ENCODE measurements around the gene PRR14L. TPM values are rescaled to one million over a fixed set of nuclear protein-coding genes. Genes with fewer than 3 reads are reported as not detected.

PRR14L gene
- 37.8 TPM for total RNA-seq

DNA sequence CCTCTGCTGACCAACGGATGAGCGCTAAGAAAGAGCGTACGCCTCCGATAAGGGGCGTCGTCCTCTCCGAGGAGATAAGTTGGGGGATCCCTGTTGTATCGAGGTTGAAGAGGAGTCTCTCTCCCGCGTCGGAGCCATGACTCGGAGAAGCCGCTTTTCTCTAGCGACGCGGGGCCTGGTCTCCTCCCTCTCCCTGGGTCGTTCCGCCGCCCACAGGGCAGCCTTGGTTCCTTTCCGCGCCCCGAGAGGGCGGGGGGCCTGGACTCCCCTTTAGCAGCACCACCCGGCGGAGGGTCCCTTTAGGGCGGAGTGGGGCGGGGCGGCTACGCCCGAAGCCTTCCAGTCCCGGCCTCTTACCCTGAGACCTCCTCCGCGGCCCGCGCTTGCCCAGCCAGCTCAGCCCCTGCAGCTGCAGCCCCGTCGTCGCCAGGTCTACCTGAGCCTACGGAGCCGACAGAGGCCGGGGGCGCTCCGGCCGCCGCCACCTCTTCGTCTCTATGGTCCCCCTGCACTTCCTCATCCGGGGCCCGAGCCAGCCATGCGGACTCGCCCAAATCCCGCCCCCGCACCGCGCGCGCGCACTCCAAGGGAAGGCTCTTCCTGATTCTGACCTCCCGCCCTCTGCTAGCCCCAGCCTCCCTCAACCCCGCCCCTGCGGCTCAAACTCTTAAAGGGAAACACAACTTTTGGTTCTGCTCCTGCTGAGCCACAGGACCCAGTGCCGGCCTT is at the start of gene PRR14L:
Gene PRR14L (minus strand): TSS at position 497 of the 729 bp plus-strand sequence. CDS start 11,272 bp downstream, outside the sequence.

DNA sequence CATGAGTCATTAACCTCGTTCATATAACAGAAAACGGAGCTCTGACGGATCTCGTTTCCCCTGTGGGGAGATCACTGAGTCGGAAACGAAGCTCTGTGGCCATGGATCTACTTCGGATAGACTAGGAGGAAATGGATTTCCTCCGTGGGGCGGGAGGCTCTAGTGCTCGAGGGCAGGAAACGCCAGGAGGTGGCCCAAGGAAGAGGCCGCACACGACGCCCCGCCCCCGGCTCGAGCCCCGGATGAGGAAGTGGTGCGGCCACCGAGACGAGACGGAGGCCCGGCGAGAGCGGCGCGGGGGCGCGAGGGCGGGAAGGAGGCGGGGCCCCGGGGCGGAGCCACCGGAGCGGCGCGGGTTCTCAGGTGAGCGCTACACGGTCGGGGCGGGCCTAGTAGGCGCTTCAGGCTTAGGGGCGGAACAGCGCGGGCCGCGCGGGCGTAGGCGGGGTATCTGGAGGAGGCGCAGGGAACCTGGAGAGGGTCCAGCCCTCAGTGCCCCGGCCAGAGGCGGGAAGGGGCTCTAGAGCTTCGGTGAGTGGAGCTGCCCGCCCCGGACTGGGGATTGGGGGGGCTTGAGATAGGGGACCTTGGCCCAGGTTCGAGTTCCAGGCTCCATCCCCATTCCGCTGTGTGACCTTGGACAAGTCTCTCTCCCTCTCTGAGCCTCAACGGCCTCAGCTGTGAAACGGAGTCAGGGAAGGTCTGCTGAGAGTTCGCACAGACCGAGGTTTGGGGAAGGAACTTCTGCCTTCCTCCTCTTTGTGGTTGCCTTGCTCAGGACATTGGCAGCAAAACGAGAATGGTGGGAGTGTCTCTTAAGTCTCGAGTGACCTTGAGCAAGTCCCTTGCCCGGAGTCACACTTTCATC is 3.9 kb upstream of the PRR14L start, which contains the start of gene DEPDC5:
Gene DEPDC5 (plus strand): TSS at position 386 of the 868 bp plus-strand sequence. CDS start 903 bp downstream, outside the sequence.

DNA sequence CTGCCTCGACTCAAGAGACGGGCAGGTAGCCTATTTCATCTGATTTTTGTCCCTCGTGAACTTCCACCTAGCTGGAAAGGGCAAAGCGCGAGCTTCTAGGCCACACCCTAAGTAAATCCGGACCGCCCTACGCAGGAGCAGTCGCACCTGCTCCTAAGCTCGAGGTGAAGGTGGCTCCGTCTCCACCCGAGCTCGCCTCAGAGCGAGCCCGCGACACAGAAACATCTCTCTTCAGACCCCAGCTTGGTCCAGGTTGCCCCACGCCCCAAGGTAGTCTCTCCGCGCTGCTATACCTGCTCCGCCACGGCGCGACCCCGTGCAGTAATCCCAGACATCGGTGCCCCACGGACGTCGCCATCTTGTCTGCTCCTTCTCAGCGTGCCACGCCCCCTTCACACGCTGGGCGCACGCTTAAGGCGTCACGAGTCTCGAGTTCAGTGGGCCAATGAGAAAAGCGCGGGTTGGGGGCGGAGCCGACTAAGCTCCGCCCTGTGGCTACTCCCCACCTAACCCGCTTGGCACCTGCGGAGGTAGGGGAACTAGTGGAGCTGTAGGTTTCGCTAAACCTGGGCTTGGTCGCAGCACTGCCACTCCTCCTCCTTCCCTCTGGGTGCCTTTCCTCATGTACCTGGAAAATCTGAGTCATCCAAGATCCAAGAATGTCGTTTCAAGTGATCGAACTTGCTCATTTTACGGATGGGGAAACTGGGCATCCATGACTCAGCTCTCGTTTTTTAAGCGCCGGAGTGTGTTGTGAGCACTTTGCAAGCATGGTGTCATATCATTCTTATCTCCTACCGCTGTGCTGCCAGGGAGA is 87.9 kb downstream of the PRR14L start, which contains the start of gene PISD:
Gene PISD (minus strand): TSS at position 365 of the 817 bp plus-strand sequence. CDS start 7 bp downstream, at position 358.

Small RNAs within 50 kb of the gene (small RNA-seq; reads per million reads assigned to genes)
- not detected for gene RN7SL20P

Other genes with a start within 250 kb of the PRR14L start
- gene PISD, start 87.9 kb downstream of the PRR14L start, total RNA-seq, result 30.0 TPM
- 20.8 TPM for gene DEPDC5, start 3.9 kb upstream of the PRR14L start, total RNA-seq
- gene YWHAH, start 194.4 kb upstream of the PRR14L start, total RNA-seq, result 358 TPM

All from diencephalon (tissue), 1 donor.